Neural crest cell (in vitro differentiated cells): ENCODE measurements around the gene ZBTB6. TPM values are rescaled to one million over a fixed set of nuclear protein-coding genes. Genes with fewer than 3 reads are reported as not detected.

ENCODE experiments used
- DNase-seq: peaks from one replicate; pipeline ENCODE4 v3.0.0; 2021; ENCODE audit warnings: low read depth, mixed read lengths, low spot score
- H3K27ac Mint-ChIP-seq: one replicate; pipeline ENCODE4 v1.8.0; 2021; ENCODE audit warnings: mild to moderate bottlenecking, mixed read lengths; ENCODE audit not compliant: unreplicated experiment
- H3K27me3 Mint-ChIP-seq: 2 replicates; pipeline ENCODE4 v1.8.0; 2021; ENCODE audit warnings: low read depth, mild to moderate bottlenecking, mixed read lengths
- H3K36me3 Mint-ChIP-seq: 2 replicates; pipeline ENCODE4 v1.8.0; 2021; ENCODE audit warnings: low read depth, mild to moderate bottlenecking, mixed read lengths
- H3K4me1 Mint-ChIP-seq: 2 replicates; pipeline ENCODE4 v1.8.0; 2021; ENCODE audit warnings: mixed read lengths
- H3K4me3 Mint-ChIP-seq: one replicate; pipeline ENCODE4 v1.8.0; 2021; ENCODE audit warnings: mild to moderate bottlenecking, mixed read lengths
- H3K9me3 Mint-ChIP-seq: 2 replicates; pipeline ENCODE4 v1.8.0; 2021; ENCODE audit warnings: mixed read lengths
- total RNA-seq: library from RNA; stranded (reverse); gene quantifications from 2 replicates; pipeline ENCODE4 v1.2.1, GENCODE V29; 2021
- TF ChIP-seq, protein P1 (sequence below): fragments of 200-600 bp; sonication (generic); conservative IDR thresholded peaks from 2 replicates; pipeline ENCODE4 v1.5.0; 2021; ENCODE audit warnings: antibody characterized with exemption, mild to moderate bottlenecking

ZBTB6 gene
- total RNA-seq, 1 donor from 2014 or later, result 8.4 TPM

DNA sequence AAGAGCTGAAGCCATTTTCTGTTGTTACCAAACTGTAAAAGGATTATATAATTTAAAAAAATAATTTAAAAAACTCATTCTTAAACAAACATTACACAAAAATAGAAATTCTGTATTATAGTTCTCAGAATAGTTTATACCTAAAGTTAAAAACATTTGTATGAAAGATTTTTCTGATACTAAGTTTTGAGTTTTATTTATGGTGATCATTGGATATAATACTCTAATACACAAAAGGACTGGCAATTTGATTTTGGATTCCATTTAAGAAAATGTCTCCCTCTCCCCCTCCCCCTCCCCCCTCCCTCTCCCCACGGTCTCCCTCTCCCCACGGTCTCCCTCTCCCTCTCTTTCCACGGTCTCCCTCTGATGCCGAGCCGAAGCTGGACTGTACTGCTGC is 47.0 kb downstream of the ZBTB6 start:
- Mint-ChIP-seq H3K4me1 (no peaks in the 10 kb centered on the region), H3K36me3 (peaks cover 35% of the 10 kb centered on the region), H3K27me3 (no peaks in the 10 kb centered on the region), H3K27ac (no peak overlapping the region), H3K4me3 (no peak overlapping the region), H3K9me3 (peaks cover 2% of the 10 kb centered on the region)
- TF ChIP-seq, protein P1, sequence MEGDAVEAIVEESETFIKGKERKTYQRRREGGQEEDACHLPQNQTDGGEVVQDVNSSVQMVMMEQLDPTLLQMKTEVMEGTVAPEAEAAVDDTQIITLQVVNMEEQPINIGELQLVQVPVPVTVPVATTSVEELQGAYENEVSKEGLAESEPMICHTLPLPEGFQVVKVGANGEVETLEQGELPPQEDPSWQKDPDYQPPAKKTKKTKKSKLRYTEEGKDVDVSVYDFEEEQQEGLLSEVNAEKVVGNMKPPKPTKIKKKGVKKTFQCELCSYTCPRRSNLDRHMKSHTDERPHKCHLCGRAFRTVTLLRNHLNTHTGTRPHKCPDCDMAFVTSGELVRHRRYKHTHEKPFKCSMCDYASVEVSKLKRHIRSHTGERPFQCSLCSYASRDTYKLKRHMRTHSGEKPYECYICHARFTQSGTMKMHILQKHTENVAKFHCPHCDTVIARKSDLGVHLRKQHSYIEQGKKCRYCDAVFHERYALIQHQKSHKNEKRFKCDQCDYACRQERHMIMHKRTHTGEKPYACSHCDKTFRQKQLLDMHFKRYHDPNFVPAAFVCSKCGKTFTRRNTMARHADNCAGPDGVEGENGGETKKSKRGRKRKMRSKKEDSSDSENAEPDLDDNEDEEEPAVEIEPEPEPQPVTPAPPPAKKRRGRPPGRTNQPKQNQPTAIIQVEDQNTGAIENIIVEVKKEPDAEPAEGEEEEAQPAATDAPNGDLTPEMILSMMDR, result no peak
- no peak for DNase-seq

DNA sequence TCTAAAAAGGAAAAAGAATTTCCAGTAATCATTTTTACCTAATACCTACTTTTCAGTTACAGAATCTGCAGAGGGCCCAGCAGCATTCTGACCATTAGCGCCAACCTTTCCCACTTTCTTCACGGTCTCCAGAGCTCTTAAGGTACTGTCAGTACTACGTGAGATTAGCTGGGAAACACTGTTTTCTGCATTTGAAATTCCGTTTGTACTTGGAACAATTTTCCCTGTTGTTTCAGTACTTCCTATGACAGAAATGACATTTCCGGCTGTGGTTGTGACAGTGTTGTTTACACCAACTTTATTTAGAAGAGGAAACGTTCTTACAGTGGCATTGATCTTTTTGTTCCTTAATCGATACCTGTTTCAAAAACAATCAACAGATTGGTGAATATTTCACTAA is 47.8 kb downstream of the ZBTB6 start:
- Mint-ChIP-seq H3K4me1 (no peaks in the 10 kb centered on the region), H3K4me3 (no peak overlapping the region), H3K27me3 (no peaks in the 10 kb centered on the region), H3K27ac (no peak overlapping the region), H3K9me3 (peaks cover 2% of the 10 kb centered on the region), H3K36me3 (peaks cover 29% of the 10 kb centered on the region)
- no peak for DNase-seq
- TF ChIP-seq, protein P1, result no peak

DNA sequence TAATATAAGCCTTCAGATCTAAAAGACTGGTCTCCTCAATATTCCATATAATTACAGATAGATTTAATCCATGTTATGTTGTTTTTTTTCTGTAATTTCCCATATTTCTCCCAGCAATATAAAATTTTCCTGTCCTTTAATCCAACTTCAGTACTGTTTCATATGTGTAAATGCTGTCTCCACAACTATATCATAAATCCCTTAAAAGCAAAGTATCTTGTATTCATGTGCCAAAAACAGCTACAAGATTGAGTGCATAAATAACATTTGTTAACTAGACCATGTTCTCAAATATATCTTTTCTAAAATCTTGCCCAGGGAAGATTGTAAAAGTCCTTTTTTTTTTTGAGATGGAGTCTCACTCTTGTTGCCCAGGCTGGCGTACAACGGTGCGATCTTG is 49.7 kb downstream of the ZBTB6 start:
- no peak overlapping the region for H3K27ac Mint-ChIP-seq
- H3K36me3 Mint-ChIP-seq, result peaks cover 29% of the 10 kb centered on the region
- H3K9me3 Mint-ChIP-seq, result peaks cover 2% of the 10 kb centered on the region
- no peak overlapping the region for H3K4me3 Mint-ChIP-seq
- H3K27me3 Mint-ChIP-seq, result no peaks in the 10 kb centered on the region
- TF ChIP-seq, protein P1, result no peak
- DNase-seq, result no peak
- H3K4me1 Mint-ChIP-seq, result no peaks in the 10 kb centered on the region

DNA sequence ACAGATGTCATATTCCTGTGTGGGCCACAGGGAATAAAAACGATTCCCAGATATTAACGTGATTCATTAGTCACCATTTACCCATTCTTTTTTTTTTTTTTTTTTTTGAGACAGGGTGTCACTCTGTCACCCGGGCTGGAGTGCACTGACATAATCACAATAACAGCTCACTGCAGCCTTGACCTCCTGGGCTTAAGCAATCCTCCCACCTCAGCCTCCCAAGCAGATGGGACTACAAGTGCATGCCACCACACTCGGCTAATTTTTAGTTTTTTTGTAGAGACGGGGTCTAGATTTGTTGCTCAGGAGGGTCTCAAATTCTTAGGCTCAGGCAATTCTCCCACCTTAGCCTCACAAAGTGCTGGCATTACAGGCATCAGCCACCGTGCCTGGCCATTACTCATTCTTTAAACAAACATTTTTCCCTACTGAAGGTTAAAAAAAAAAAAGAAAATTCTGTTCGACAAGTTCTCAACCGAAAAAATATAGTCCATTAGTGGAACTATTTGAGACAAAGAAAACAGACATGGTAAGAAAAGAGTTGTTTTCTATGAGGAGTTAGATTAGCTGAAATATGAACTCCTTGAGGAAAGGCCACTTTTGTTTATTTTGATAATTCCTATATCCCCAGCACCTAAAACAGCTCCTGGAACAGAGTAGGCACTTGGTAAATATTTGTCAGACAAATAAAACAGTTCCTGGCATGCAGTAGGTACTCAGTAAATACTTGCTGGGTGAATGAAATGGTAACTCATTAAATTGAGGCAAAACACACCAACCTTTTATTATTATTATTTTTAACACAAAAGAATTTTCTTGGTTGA is 52.6 kb downstream of the ZBTB6 start:
- Mint-ChIP-seq H3K4me1 (no peaks in the 10 kb centered on the region), H3K27ac (no peak overlapping the region), H3K4me3 (no peak overlapping the region), H3K27me3 (no peaks in the 10 kb centered on the region), H3K9me3 (peaks cover 2% of the 10 kb centered on the region), H3K36me3 (peaks cover 39% of the 10 kb centered on the region)
- no peak for DNase-seq
- TF ChIP-seq, protein P1, result no peak

Other genes starting within 250 kb of the ZBTB6 start
- gene OR1L3, start 238.2 kb downstream of the ZBTB6 start, total RNA-seq, result not detected in 2 replicates
- gene OR1L4, start 189.3 kb downstream of the ZBTB6 start, total RNA-seq, result not detected in 2 replicates
- not detected in 2 replicates for gene OR1L6, start 171.0 kb downstream of the ZBTB6 start, total RNA-seq
- gene OR5C1, start 124.4 kb downstream of the ZBTB6 start, total RNA-seq, result not detected in 2 replicates
- gene OR1K1, start 113.2 kb downstream of the ZBTB6 start, total RNA-seq, result not detected in 2 replicates
- gene PDCL, start 84.7 kb downstream of the ZBTB6 start, total RNA-seq, result 29.3 and 30.5 TPM in 2 replicates
- gene RC3H2, start 8.0 kb downstream of the ZBTB6 start, total RNA-seq, result 53.5 and 54.1 TPM in 2 replicates
- gene ZBTB26, start 18.2 kb upstream of the ZBTB6 start, total RNA-seq, result 13.2 and 13.5 TPM in 2 replicates
- 54.9 and 59.5 TPM in 2 replicates for gene RABGAP1, start 27.7 kb upstream of the ZBTB6 start, total RNA-seq
- gene GPR21, start 120.3 kb upstream of the ZBTB6 start, total RNA-seq, result 1.0 TPM in 1 of 2 replicates, not detected in the other